ENCODE data around the gene ABCG5. TPM values are rescaled to one million over a fixed set of nuclear protein-coding genes. Genes with fewer than 3 reads are reported as not detected.
A peak's percentile ranks its signal among the peaks of the same experiment; 100 is the strongest.

ABCG5 gene
- total RNA-seq, 1 donor, result not detected

DNA sequence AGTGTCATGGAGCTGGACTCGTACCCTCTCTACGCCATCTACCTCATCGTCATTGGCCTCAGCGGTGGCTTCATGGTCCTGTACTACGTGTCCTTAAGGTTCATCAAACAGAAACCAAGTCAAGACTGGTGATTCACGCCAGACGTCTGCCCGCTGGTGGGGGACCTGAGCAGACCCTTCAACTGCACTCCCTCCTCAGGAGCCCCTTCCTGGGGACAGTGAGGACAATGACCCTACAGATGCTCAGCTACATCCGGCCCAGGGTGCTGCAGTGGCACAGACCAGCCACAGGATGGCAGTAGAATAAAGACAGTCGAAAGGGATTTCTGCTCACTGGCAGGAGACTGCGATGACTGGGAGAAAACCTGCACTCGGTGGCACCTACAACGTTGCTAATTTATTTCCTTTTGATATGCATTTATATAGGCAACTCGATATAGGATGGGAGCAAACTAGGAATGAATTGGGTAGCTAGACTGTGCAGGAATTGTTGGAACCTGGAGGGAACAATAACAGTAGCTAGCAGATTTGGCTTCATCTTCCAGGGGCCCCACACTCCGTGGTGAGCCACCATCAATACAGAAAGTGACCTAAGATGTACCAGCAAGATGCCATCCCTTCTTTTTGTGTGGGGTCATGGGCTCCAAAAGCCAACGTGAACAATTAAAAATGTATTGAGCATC is 39.3 kb upstream of the ABCG5 start:
- TF ChIP-seq, protein P1, sequence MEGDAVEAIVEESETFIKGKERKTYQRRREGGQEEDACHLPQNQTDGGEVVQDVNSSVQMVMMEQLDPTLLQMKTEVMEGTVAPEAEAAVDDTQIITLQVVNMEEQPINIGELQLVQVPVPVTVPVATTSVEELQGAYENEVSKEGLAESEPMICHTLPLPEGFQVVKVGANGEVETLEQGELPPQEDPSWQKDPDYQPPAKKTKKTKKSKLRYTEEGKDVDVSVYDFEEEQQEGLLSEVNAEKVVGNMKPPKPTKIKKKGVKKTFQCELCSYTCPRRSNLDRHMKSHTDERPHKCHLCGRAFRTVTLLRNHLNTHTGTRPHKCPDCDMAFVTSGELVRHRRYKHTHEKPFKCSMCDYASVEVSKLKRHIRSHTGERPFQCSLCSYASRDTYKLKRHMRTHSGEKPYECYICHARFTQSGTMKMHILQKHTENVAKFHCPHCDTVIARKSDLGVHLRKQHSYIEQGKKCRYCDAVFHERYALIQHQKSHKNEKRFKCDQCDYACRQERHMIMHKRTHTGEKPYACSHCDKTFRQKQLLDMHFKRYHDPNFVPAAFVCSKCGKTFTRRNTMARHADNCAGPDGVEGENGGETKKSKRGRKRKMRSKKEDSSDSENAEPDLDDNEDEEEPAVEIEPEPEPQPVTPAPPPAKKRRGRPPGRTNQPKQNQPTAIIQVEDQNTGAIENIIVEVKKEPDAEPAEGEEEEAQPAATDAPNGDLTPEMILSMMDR (IDR thresholded peaks at IDR 0.05; ENCODE audit: extremely low read depth, low read depth, low read length), result peak; percentile 99
- Histone ChIP-seq H2AFZ (ENCODE audit: low read length) (no peak overlapping the region), H3K4me2 (ENCODE audit: insufficient read depth, low read length) (peak overlapping the region; percentile 41)

GRCh38 chr2:43874776-43875451 is 36.3 kb upstream of the ABCG5 start:
- no peaks in the 10 kb centered on the region for H4K20me1 ChIP-seq (ENCODE audit: insufficient read depth, low read length)
- H3K4me3 ChIP-seq (ENCODE audit: insufficient read depth, low read length), result no peak overlapping the region
- H3K4me1 ChIP-seq (ENCODE audit: insufficient read depth, low read length), result no peaks in the 10 kb centered on the region

More for the DNA sequence above, 39.3 kb upstream of the ABCG5 start:
- no peak overlapping the region for H3K27ac ChIP-seq (ENCODE audit: low read depth, low read length)
- no peaks in the 10 kb centered on the region for H3K4me1 ChIP-seq (ENCODE audit: insufficient read depth, low read length)
- H3K36me3 ChIP-seq (ENCODE audit: insufficient read depth, low read length), result no peaks in the 10 kb centered on the region
- H3K9me3 ChIP-seq (ENCODE audit: low read depth, low read length), result no peaks in the 10 kb centered on the region
- peaks cover 5% of the 10 kb centered on the region for H3K27me3 ChIP-seq (ENCODE audit: insufficient read depth, low read length)
- DNase-seq (ENCODE audit: insufficient read length, low spot score, missing footprints), result peak; percentile 95
- H3K4me3 ChIP-seq (ENCODE audit: insufficient read depth, low read length), result no peak overlapping the region
- H4K20me1 ChIP-seq (ENCODE audit: insufficient read depth, low read length), result no peaks in the 10 kb centered on the region
- H3K79me2 ChIP-seq (ENCODE audit: insufficient read depth, low read length), result no peaks in the 10 kb centered on the region

GRCh38 chr2:43872151-43872550 is 33.5 kb upstream of the ABCG5 start:
- TF ChIP-seq, protein P1 (IDR thresholded peaks at IDR 0.05; ENCODE audit: extremely low read depth, low read depth, low read length), result no peak
- Histone ChIP-seq H3K27me3 (ENCODE audit: insufficient read depth, low read length) (peaks cover 31% of the 10 kb centered on the region), H3K4me3 (ENCODE audit: insufficient read depth, low read length) (no peak overlapping the region), H2AFZ (ENCODE audit: low read length) (no peak overlapping the region), H4K20me1 (ENCODE audit: insufficient read depth, low read length) (no peaks in the 10 kb centered on the region), H3K4me2 (ENCODE audit: insufficient read depth, low read length) (no peak overlapping the region), H3K4me1 (ENCODE audit: insufficient read depth, low read length) (no peaks in the 10 kb centered on the region), H3K36me3 (ENCODE audit: insufficient read depth, low read length) (no peaks in the 10 kb centered on the region), H3K27ac (ENCODE audit: low read depth, low read length) (no peak overlapping the region), H3K9me3 (ENCODE audit: low read depth, low read length) (no peaks in the 10 kb centered on the region), H3K79me2 (ENCODE audit: insufficient read depth, low read length) (no peaks in the 10 kb centered on the region)
- no peak for DNase-seq (ENCODE audit: insufficient read length, low spot score, missing footprints)

More at GRCh38 chr2:43874776-43875451, 36.3 kb upstream of the ABCG5 start:
- Histone ChIP-seq H3K27ac (ENCODE audit: low read depth, low read length) (no peak overlapping the region), H3K36me3 (ENCODE audit: insufficient read depth, low read length) (no peaks in the 10 kb centered on the region), H2AFZ (ENCODE audit: low read length) (no peak overlapping the region), H3K27me3 (ENCODE audit: insufficient read depth, low read length) (peaks cover 20% of the 10 kb centered on the region), H3K9me3 (ENCODE audit: low read depth, low read length) (no peaks in the 10 kb centered on the region), H3K4me2 (ENCODE audit: insufficient read depth, low read length) (no peak overlapping the region), H3K79me2 (ENCODE audit: insufficient read depth, low read length) (no peaks in the 10 kb centered on the region)
- TF ChIP-seq, protein P1 (IDR thresholded peaks at IDR 0.05; ENCODE audit: extremely low read depth, low read depth, low read length), result no peak
- no peak for DNase-seq (ENCODE audit: insufficient read length, low spot score, missing footprints)

DNA sequence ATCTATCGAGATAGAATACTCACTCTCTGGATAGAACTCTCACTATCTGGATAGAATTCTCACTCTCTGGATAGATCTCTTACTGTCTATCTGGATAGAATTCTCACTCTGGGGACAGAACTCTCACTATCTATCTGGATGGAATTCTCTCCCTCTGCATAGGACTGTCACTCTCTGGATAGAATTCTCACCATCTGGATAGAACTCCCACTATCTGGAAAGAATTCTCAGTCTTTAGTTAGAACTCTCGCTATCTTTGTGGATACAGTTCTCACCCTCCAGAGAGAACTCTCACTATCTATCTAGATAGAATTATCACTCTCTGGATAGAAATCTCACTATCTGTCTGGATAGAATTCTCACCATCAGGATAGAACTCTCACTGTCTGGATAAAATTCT is 16.7 kb upstream of the ABCG5 start:
- H3K4me1 ChIP-seq (ENCODE audit: insufficient read depth, low read length), result no peaks in the 10 kb centered on the region
- H3K4me3 ChIP-seq (ENCODE audit: insufficient read depth, low read length), result no peak overlapping the region
- H3K27ac ChIP-seq (ENCODE audit: low read depth, low read length), result no peak overlapping the region
- no peaks in the 10 kb centered on the region for H3K79me2 ChIP-seq (ENCODE audit: insufficient read depth, low read length)
- TF ChIP-seq, protein P1 (IDR thresholded peaks at IDR 0.05; ENCODE audit: extremely low read depth, low read depth, low read length), result no peak
- H3K27me3 ChIP-seq (ENCODE audit: insufficient read depth, low read length), result peaks cover 59% of the 10 kb centered on the region
- no peak overlapping the region for H3K4me2 ChIP-seq (ENCODE audit: insufficient read depth, low read length)
- no peaks in the 10 kb centered on the region for H3K36me3 ChIP-seq (ENCODE audit: insufficient read depth, low read length)
- DNase-seq (ENCODE audit: insufficient read length, low spot score, missing footprints), result no peak
- no peaks in the 10 kb centered on the region for H3K9me3 ChIP-seq (ENCODE audit: low read depth, low read length)
- H4K20me1 ChIP-seq (ENCODE audit: insufficient read depth, low read length), result no peaks in the 10 kb centered on the region
- H2AFZ ChIP-seq (ENCODE audit: low read length), result no peak overlapping the region

Data from osteoblast (primary cell).